ENCODE results near the gene VPREB1. TPM values are rescaled to one million over a fixed set of nuclear protein-coding genes. Genes with fewer than 3 reads are reported as not detected.

VPREB1 gene
- total RNA-seq (2014; rRNA removed) (not detected in 2 replicates), Bru-seq, nascent RNA (not detected), BruChase-seq, experiment 1, labeled RNA remaining after a 6-hour chase (not detected), BruChase-seq, experiment 2, labeled RNA remaining after a 2-hour chase (not detected)
- long read RNA-seq: 0 reads

GRCh38 chr22:22244316-22245250 is at the start of gene VPREB1:
VPREB1 (plus strand) TSS chr22:22244786; CDS start chr22:22244814, 28 bp downstream.
- DNase-seq: no peak
- intact Hi-C loops (cut with micrococcal nuclease): no loop called here
- no peaks in the 10 kb centered on the region for H3K27me3 ChIP-seq (ENCODE audit: low read length)
- no peaks in the 10 kb centered on the region for H3K36me3 ChIP-seq (ENCODE audit: low read depth, low read length)
- TF ChIP-seq CTCF (conservative IDR thresholded peaks at IDR 0.05; ENCODE audit: low read depth, low read length): no peak
- TF ChIP-seq EZH2 (IDR thresholded peaks at IDR 0.05; ENCODE audit: low read length, unreplicated experiment): no peak
- no peak for TF ChIP-seq EZH2phosphoT487 (IDR thresholded peaks at IDR 0.05; ENCODE audit: borderline replicate concordance, low read length)
- H3K27ac ChIP-seq (ENCODE audit: low read length): no peak within 1 kb of the TSS
- CTCF ChIA-PET: no interaction called here
- no peak within 1 kb of the TSS for H3K4me2 ChIP-seq (ENCODE audit: low read length)
- no peaks in the 10 kb centered on the region for H3F3A ChIP-seq (ENCODE audit: low read length, unreplicated experiment)
- no peak within 1 kb of the TSS for H3K9ac ChIP-seq (ENCODE audit: low read length)
- no peak for ATAC-seq
- H4K20me1 ChIP-seq (ENCODE audit: low read length): no peaks in the 10 kb centered on the region
- no peak within 1 kb of the TSS for H2AFZ ChIP-seq (ENCODE audit: low read length)
- H3K4me1 ChIP-seq (ENCODE audit: insufficient read depth, low read length): no peaks in the 10 kb centered on the region
- no peaks in the 10 kb centered on the region for H3K9me2 ChIP-seq (replicated peaks; ENCODE audit: low read length)
- no peaks in the 10 kb centered on the region for H3K79me2 ChIP-seq (ENCODE audit: low read length)
- BruUV-seq (replicated peaks): no TSS peak
- H3K9me3 ChIP-seq (ENCODE audit: low read length): no peaks in the 10 kb centered on the region
- POLR2A ChIA-PET (ENCODE audit: unreplicated experiment): no interaction called here
- H3K4me3 ChIP-seq (ENCODE audit: low read length): no peak within 1 kb of the TSS

- DNase-seq: no peak
- Histone ChIP-seq H3F3A (ENCODE audit: low read length, unreplicated experiment) (no peaks in the 10 kb centered on the region), H3K4me3 (ENCODE audit: low read length) (no peak overlapping the region), H4K20me1 (ENCODE audit: low read length) (no peaks in the 10 kb centered on the region), H2AFZ (ENCODE audit: low read length) (no peak overlapping the region), H3K4me2 (ENCODE audit: low read length) (no peak overlapping the region), H3K9me3 (ENCODE audit: low read length) (no peaks in the 10 kb centered on the region), H3K36me3 (ENCODE audit: low read depth, low read length) (no peaks in the 10 kb centered on the region; the same call in 1 of the 2 replicates), H3K9ac (ENCODE audit: low read length) (no peak overlapping the region), H3K27me3 (ENCODE audit: low read length) (peaks cover 18% of the 10 kb centered on the region), H3K9me2 (replicated peaks; ENCODE audit: low read length) (no peaks in the 10 kb centered on the region), H3K27ac (ENCODE audit: low read length) (no peak overlapping the region), H3K4me1 (ENCODE audit: insufficient read depth, low read length) (no peaks in the 10 kb centered on the region), H3K79me2 (ENCODE audit: low read length) (no peaks in the 10 kb centered on the region)
- intact Hi-C loops (cut with micrococcal nuclease): no loop called here
- ChIA-PET POLR2A (ENCODE audit: unreplicated experiment) (no interaction called here), CTCF (interaction anchor here (0.6 to 1.0 kb wide), 3 partner anchors 13 to 148 kb away, joined by 3 to 5 read pairs (median 4); no protein-coding TSS in a partner anchor)
- BruUV-seq (replicated peaks): no TSS peak
- no peak for ATAC-seq
- TF ChIP-seq CTCF (conservative IDR thresholded peaks at IDR 0.05; ENCODE audit: low read depth, low read length) (no peak), EZH2phosphoT487 (IDR thresholded peaks at IDR 0.05; ENCODE audit: borderline replicate concordance, low read length) (no peak), EZH2 (IDR thresholded peaks at IDR 0.05; ENCODE audit: low read length, unreplicated experiment) (no peak)
Measured at GRCh38 chr22:22194931-22195264, 49.7 kb upstream of the VPREB1 start.
